ENCODE measurements around the gene CEP164. TPM values are rescaled to one million over a fixed set of nuclear protein-coding genes. Genes with fewer than 3 reads are reported as not detected.

The CEP164 gene
- total RNA-seq, 1 donor from 2014 or later, result 28.8 TPM

DNA sequence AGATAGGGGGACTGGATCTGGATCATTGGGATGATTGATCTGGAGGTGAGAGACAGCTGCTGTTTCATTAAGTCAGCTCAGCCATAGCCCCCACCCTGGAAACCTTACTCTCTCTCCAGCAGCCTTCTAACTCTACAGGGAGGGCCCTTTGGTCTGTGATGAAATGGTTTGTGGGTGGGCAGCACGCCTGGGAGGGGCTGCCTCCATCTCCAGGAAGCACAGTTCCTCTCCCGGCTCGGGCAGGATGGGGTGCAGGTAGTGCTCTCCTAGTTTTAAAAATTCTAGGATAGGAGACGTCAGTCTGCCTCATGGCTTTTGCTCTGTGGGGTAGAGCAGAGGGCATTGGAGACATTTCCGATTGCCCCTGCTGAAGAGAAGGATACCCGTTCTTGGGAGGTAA is 89.7 kb downstream of the CEP164 start:
- H3K4me3 ChIP-seq (ENCODE audit: low read depth, low read length), result no peak overlapping the region
- TF ChIP-seq, protein P1, sequence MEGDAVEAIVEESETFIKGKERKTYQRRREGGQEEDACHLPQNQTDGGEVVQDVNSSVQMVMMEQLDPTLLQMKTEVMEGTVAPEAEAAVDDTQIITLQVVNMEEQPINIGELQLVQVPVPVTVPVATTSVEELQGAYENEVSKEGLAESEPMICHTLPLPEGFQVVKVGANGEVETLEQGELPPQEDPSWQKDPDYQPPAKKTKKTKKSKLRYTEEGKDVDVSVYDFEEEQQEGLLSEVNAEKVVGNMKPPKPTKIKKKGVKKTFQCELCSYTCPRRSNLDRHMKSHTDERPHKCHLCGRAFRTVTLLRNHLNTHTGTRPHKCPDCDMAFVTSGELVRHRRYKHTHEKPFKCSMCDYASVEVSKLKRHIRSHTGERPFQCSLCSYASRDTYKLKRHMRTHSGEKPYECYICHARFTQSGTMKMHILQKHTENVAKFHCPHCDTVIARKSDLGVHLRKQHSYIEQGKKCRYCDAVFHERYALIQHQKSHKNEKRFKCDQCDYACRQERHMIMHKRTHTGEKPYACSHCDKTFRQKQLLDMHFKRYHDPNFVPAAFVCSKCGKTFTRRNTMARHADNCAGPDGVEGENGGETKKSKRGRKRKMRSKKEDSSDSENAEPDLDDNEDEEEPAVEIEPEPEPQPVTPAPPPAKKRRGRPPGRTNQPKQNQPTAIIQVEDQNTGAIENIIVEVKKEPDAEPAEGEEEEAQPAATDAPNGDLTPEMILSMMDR (IDR thresholded peaks at IDR 0.05; ENCODE audit: insufficient read depth, low read length, poor library complexity, severe bottlenecking), result no peak
- H3K36me3 ChIP-seq (ENCODE audit: control insufficient read depth, insufficient read depth, low read length), result peaks cover under 1% of the 10 kb centered on the region
- no peaks in the 10 kb centered on the region for H3K27me3 ChIP-seq (ENCODE audit: control insufficient read depth, insufficient read depth, low read length)
- no peak for DNase-seq (ENCODE audit: low read depth)

DNA sequence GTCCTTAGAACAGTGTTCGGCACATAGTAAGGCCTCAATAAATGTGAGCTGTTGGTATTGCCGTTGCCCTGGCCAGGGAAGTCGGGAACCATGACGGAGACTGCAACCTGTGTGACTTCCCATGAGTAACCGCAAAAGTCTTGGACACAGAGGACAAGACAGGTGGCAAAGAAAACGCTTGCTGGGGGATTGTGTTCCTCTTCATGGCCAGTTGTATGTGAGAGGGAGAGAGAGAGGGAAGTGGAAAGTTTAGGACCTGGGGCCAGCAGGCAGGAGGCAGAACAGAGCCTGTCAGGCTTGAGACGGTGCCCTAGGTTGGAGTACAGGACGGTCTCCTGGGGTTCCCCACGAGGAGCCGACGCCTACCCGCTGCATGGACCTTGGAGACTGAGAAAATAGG is 90.2 kb downstream of the CEP164 start:
- H3K4me3 ChIP-seq (ENCODE audit: low read depth, low read length), result no peak overlapping the region
- no peaks in the 10 kb centered on the region for H3K36me3 ChIP-seq (ENCODE audit: control insufficient read depth, insufficient read depth, low read length)
- TF ChIP-seq, protein P1 (IDR thresholded peaks at IDR 0.05; ENCODE audit: insufficient read depth, low read length, poor library complexity, severe bottlenecking), result no peak
- H3K27me3 ChIP-seq (ENCODE audit: control insufficient read depth, insufficient read depth, low read length), result no peaks in the 10 kb centered on the region
- DNase-seq (ENCODE audit: low read depth), result no peak

DNA sequence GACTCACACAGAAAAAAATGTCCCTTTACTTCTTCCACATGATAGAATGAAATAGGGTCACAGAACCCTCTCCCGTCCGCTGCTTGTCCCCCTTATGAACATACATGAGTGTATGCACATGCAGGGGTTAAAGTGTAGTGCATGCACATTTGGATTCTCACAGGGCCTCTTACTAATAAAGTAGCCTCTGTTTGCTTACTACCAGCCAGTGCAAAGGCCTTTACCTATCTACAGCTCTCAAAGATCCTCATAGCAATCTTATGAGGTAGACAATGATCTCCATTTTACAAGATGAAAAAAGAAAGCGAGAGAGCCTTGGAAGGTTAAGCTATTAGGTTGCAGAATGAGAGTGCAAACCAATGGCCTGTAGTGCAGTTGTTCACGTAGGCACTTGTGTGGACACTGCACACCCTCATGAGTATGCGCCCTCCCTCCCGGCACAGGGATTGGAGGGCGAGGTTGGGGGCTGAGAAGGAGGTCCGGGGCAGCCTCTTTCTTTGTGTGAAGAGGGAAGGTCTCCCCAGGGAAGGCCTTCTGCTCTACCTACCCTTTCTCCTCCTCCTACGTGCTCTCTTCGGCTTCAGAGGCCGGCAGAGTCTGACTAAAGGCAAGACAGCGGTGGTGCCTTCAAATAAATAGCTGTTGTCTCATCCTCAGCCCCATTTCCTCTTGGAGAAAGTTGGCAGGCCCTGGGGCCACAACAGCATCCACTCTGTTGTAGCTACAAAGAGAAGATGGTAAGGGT is 91.3 kb downstream of the CEP164 start:
- H3K36me3 ChIP-seq (ENCODE audit: control insufficient read depth, insufficient read depth, low read length), result no peaks in the 10 kb centered on the region
- no peak for DNase-seq (ENCODE audit: low read depth)
- TF ChIP-seq, protein P1 (IDR thresholded peaks at IDR 0.05; ENCODE audit: insufficient read depth, low read length, poor library complexity, severe bottlenecking), result no peak
- no peaks in the 10 kb centered on the region for H3K27me3 ChIP-seq (ENCODE audit: control insufficient read depth, insufficient read depth, low read length)
- H3K4me3 ChIP-seq (ENCODE audit: low read depth, low read length), result no peak overlapping the region

DNA sequence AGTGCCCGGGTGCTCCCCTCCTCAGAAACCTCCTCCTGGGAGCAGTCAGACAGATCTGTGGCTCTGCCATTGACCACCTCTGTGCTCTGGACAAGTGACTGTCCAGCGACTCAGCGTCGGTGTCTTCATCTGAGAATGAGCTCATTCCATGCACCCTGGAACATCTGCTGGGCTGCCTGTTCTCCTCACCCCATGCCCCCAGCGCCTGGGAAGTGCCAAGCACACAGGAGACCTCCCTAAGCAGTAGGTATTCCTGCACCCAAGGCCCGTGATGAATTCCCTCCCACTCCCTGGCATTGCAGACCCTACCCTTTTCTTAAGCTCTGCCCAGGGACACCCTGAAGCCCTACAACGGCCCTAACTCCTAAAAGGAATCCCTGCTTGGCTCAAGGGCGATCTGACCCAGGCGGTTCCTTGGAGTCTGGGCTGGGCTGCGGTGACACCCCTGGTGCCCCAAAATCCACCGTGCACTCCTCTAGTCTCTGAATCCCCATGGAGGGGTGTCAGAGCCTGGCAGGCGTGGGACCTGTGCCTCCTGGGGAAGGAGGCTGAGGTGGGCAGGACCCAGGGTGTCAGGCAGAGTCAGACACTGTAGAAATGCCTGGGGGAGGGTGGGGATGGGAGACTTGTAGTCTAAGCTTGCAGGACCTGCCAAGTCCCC is 92.0 kb downstream of the CEP164 start:
- DNase-seq (ENCODE audit: low read depth), result no peak
- TF ChIP-seq, protein P1 (IDR thresholded peaks at IDR 0.05; ENCODE audit: insufficient read depth, low read length, poor library complexity, severe bottlenecking), result no peak
- Histone ChIP-seq H3K4me3 (ENCODE audit: low read depth, low read length) (no peak overlapping the region), H3K27me3 (ENCODE audit: control insufficient read depth, insufficient read depth, low read length) (no peaks in the 10 kb centered on the region), H3K36me3 (ENCODE audit: control insufficient read depth, insufficient read depth, low read length) (no peaks in the 10 kb centered on the region)

DNA sequence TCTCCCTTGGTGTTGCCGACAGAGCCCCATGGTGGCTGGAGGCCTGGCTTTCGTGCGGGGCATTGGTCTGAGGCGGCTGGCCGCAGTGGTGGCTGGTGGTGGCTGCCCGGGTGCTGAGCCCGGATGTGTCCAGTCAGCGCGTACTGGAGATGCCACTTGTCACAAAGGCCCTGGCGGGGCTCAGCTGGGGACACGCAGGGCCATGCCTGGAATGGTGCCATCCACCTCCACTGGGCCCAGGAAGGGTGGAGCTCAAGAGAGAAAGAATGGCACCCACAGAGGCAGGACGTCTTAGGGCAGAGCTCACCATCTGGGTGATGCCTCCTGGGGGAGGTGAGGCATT is 92.5 kb downstream of the CEP164 start:
- Histone ChIP-seq H3K36me3 (ENCODE audit: control insufficient read depth, insufficient read depth, low read length) (no peaks in the 10 kb centered on the region), H3K27me3 (ENCODE audit: control insufficient read depth, insufficient read depth, low read length) (no peaks in the 10 kb centered on the region), H3K4me3 (ENCODE audit: low read depth, low read length) (no peak overlapping the region)
- TF ChIP-seq, protein P1 (IDR thresholded peaks at IDR 0.05; ENCODE audit: insufficient read depth, low read length, poor library complexity, severe bottlenecking), result no peak
- DNase-seq (ENCODE audit: low read depth), result no peak

Data from kidney epithelial cell (primary cell).